GM19099 (cell line): ENCODE results near the gene SSBP1.

ENCODE experiments used
- POLR2A ChIP-seq: IDR thresholded peaks from 3 replicates; pipeline ENCODE4 v1.6.1; 2011; ENCODE audit warnings: low read depth; ENCODE audit not compliant: insufficient read length; ENCODE audit errors: extremely low read depth

The SSBP1 gene

DNA sequence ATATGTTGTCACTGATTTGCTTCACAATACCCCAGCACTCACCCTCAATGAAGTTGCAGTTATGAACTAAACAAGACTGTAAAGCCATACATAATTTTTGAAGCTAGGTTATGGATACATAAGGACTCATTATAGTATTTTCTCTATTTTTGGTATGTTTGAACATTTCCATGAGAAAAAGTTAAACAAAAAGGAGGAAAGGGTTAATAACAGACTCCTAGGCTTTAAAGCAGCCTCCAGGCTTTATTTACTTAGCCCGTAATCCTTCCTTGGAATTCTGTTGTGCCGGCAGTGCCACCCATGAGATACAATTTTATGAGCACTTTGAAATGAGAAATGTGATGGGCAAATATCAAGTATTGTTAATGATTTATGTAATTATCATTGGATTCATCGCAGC lies 34.0 kb upstream of the SSBP1 start:
- no peak for TF ChIP-seq POLR2A

DNA sequence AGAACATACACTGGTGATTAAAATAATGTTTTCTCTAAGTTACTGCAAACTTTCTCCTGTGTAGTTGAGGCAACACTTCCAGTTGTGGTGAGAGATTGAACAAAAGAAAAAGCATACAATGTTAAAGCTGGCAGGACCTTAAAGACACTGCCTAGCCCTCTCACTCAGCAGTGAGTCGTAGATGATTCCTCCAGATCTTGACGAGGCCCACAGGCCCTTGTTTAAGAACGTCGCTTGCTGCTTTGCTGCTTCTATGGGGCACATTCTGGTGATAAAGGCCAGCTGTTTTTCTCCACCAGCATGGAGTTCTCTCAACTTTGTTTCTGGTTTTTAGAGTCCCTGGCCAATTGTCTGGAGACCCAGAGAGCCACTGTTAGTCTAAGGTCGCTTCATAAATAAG lies 33.4 kb upstream of the SSBP1 start:
- no peak for TF ChIP-seq POLR2A

- no peak for TF ChIP-seq POLR2A
These were observed 31.7 kb upstream of the SSBP1 start for GRCh38 chr7:141706239-141707064.

- TF ChIP-seq POLR2A = no peak
These were observed 29.8 kb upstream of the SSBP1 start, which contains the start of gene WEE2 for GRCh38 chr7:141708351-141708750. TSS of gene WEE2 (plus strand) at chr7:141708353. CDS start at chr7:141708759, 406 bp downstream.

- no peak for TF ChIP-seq POLR2A
These were observed 28.8 kb upstream of the SSBP1 start for GRCh38 chr7:141709318-141709717.

- TF ChIP-seq POLR2A = no peak
These were observed 28.4 kb upstream of the SSBP1 start for GRCh38 chr7:141709749-141710148.

- TF ChIP-seq POLR2A = no peak
These were observed 27.9 kb upstream of the SSBP1 start for GRCh38 chr7:141710301-141710700.

DNA sequence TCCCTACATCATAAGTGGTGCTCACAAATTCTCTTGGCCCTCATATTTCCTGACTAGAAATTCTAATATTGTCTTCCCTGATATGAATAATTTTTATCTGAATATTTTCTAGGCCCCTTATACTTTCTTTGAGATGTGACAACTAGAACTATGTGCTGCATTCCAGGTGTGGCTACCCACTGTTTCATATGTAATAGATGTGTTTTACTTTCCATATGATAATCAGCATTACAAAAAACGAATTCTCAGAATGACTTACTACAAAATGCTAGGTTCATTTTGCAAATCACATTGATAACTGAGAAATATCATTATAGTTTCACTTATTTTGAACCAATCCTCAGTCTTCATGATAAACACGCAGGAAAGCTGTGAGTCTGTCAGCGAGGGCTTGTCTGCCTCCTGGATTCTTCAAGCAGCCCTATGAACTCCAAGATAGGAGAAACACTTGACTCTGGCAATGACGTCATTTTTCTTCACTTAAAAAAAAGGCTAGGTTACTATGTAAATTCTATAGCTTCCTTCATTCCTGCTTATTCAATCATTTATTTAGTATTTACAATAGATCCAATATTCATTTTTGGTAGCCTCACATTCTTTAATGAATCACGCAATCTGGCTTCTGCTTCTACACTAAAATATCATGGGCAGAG lies 25.4 kb upstream of the SSBP1 start:
- TF ChIP-seq POLR2A = no peak

DNA sequence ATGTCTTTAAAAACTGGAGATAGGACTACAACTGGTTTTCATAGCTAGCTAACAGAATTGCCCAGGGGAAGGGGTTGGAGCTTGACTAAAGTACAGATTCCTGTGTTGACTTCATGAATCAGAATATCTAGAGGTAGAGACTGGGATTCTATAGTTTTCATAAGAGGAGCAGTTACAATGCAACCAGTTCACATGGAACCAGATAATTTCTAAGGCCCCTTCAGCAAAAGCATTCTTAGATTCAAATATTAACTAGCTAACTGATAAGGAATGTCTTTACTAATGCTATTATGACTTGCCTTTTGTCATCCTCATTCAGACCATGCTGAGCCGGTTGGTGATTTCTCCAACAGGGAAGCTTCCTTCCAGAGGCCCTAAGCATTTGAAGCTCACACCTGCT lies 24.3 kb upstream of the SSBP1 start:
- no peak for TF ChIP-seq POLR2A

DNA sequence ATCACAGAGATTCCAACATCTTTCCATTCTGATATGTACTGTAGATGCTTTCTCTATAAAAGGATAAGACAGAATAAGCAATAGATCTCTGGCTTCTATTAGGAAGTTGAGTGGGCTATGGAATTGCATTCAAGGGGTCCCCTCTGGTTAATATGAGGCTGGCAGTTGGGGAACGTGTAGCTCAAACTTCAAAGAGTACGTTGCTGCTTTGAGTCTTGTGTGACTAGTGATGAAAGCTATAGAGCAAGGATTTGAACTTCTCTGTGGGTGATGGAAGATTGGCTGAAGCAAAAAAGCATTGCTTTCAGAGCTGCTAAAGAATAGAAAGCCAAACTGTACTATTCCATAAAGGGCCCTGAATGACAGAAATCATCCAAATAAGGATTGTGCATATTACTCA lies 23.6 kb upstream of the SSBP1 start:
- TF ChIP-seq POLR2A = no peak

GRCh38 chr7:141715018-141715417 lies 23.1 kb upstream of the SSBP1 start:
- no peak for TF ChIP-seq POLR2A

GRCh38 chr7:141715794-141716689 lies 22.1 kb upstream of the SSBP1 start:
- no peak for TF ChIP-seq POLR2A

DNA sequence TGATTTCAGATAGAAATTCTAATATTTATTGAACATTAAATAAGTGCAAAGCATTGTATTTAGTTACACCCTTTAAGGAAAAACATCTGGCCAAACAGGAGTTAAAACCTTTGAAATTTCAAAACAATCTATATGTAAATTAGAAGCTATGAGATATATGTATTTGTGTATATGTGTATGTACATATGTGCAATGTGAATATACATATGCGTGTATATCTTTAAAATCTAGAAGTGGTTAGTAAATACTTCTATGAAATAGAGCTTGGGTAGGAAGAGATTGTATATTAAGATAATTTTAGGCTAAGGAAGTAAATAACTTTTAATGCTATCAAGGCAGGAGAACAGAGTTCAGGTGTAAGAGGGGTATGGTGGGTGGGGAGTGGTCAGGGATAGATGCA lies 20.7 kb upstream of the SSBP1 start:
- no peak for TF ChIP-seq POLR2A

DNA sequence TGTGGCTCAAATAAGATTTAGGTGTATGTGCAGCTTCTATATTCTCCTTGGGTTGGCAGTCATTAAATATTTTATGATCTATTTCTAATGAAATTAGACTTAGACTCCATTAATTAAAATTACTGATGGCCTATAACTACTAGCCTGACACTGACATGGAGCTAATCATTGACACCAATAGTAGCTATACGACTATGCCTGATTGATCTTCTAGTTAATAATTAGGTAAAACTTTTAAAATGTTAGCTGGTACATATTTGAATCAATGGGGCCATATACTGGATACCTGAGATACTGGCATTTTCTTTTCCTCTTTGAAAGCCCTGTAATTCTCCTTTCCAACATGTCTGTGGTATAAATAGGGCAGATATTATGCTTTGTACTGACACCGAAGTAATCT lies 15.6 kb upstream of the SSBP1 start:
- no peak for TF ChIP-seq POLR2A

DNA sequence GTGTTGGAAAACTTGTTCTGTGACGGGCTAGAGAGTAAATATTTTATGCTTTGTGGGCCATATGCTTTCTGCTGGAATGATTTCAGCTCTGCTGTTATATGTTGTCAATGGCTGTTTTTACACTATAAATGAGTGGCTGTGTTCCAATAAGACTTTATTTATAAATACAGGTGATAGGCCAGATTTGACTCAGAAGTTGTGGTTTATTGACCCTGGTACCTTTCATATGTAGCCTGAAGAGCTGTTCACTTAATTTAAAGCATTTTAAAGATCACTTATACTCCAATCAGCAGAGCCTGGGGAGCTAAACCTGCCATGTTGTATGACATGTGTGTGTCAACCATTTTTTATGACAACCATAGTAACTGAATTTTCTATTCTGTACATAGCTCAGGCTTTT lies 9.1 kb upstream of the SSBP1 start:
- no peak for TF ChIP-seq POLR2A
